Activated gamma-delta T cell treated with anti-CD3 and anti-CD28 coated beads, Interleukin-2, amount 50 U/mL, for 16 hours (primary cell): ENCODE measurements around the gene MYLK.
"Not testable (repeated sequence)": the region's sequence is repeated elsewhere in the genome, so short reads cannot be mapped to it uniquely, and the experiment has no call there.

Experiments used
- DNase-seq: peaks from one replicate; pipeline ENCODE4 v3.0.0-alpha.2; 2020; ENCODE audit warnings: low read depth

MYLK gene

DNA sequence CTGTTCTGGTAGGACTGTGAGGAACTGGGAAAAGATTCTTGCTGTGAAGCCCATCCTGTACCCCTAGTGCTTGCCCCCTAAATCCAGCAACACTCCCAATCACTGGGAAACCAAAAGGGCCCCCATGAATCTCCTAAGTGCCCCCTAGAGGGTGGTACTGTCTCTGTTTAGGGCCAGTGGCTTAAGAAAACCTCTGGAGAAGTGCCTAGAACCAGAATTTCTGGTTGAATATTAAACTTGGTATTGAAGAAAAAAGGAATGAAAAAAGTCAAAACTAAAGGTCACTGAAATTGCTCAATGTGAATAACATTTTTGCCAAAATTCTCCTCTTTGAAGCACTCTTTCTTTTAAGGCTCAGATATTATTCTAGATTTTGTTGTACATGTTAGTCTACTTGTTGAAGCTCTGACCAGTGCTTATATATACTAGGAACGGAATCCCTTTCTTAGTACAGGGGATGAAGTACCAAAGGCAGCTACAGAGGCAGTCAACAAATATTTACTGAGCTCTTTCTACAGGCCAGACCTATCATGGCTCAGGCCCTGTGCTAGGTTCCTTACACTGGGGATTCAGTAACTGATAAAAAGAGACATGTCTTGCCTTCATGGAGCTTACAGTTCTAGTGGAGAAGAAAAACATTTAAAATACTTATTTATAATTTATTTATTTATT lies 138.8 kb downstream of the MYLK start:
- DNase-seq: no peak

DNA sequence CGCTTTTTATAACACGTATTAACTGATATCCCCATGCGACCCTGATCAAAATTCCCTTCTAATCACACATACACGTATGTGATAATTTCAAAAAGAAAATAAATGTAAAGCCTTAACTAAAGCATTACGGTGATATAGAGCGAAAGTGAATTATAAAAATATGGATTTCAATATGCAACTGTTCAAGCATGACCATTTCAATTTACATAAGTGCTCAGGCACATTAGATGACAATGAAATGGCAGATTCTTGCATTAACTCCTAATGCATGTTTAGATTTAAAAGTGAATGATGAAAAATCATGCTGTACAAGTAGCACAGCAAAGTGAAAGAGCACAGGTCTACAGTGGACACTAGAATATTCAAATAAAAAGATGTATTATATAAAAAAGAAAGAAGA lies 140.1 kb downstream of the MYLK start:
- DNase-seq: no peak

DNA sequence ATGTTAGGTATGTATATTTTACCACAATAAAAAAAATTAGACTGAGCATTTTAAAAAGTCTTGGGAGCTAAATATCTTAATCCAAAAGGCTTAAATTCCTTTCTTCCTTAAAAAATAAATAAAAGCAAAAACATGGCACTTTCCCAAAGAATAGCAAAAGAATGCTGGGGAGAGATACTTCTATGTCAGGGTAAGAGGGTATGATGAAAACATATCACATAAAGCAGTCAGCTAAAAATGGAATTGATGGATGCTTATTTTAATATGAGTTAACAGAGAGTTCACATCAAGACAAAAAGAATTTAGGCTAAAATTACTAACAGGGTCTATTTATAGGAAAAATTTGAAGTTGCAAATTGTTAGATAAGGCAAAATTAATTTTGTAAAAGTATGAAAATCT lies 141.0 kb downstream of the MYLK start:
- DNase-seq: no peak

DNA sequence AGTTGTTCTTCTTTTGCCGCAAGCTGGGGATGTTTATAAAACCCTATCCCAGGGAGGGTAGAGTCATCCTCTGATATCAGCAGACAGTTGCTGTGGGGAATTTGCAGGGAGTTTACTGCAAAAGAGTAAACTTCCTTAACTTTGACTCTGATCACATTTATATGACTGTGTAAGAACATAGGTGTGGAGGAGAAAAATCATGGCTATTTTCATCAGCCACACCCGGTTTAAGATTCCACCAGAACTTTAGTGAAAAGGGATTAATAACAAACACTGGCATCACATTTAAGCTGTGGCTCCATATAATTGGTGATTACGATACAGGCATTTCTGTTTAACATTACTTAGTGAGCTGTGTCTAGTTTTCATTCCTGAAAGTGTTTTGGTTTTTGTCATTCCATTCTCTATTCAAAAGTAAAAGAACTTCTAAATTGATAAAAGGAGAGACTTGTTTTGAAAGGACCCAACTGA lies 143.1 kb downstream of the MYLK start:
- DNase-seq: no peak

DNA sequence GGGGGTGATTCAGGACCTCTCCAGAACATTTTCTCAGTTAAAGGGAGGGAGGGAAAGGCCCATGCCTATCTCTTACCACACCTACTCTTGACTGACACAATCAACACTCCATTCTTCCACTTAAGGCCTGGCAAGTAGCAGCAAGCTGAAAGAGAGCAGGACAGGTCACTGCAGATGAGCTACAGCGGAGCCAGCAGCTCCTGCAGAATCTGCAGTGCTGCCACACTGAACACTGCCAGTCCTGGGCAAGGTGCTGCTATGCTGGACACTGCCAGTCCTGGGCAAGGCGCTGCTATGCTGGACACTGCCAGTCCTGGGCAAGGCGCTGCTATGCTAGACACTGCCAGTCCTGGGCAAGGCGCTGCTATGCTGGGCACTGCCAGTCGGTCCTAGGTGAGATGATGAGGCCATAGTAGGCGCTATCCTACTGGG lies 143.7 kb downstream of the MYLK start:
- DNase-seq: no peak

DNA sequence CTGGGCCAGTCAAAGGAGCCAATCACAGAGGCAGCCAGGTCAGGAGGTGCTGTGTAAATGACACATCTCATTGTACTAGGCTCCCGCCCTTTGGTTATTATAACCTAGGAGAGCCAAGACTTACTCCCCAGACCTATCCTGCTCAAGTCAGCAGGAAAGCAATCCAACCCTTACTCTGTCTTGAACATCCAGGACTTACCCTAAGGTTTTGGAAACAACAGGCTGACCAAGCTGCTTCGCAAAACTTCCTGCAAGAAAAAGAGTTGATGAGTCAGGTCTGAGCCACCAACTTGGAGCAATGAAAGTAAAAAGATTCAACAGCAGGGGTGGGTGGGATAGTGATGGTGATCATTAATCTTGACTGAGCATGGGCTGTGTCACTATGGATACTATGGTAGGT lies 144.4 kb downstream of the MYLK start:
- no peak for DNase-seq

DNA sequence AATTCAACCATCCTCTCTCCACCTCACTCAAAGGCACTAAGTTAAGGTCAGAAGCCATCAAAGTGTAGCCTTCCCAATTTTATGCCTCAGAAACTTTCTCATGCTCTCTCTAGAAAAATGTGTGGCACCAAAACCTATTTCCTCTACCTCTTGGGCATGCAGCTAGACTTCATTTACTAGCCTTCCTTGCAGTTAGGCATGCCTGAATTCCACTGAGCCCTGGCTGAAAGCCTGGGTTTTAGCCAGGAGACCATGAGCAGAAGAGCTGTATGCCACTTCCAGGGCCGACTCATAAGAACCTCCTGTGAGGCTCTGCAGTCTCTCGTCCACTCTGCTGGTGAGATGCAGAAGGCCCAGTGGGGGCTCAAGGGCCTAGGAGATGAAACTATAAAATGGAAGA lies 145.0 kb downstream of the MYLK start:
- no peak for DNase-seq

DNA sequence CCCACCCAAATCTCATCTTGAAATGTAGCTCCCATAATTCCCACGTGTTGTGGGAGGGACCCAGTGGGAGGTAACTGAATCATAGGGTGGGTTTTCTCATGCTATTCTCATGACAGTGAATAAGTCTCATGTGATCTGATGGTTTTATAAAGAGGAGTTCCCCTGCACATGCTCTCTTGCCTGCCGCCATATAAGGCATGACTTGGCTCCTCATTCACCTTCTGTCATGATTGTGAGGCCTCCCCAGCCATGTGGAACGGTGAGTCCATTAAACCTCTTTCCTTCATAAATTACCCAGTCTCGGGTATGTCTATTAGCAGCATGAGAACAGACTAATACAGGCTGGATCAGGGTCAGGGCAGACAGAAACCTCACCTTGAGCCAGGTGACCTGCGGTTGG lies 145.6 kb downstream of the MYLK start:
- DNase-seq: not testable (repeated sequence)

DNA sequence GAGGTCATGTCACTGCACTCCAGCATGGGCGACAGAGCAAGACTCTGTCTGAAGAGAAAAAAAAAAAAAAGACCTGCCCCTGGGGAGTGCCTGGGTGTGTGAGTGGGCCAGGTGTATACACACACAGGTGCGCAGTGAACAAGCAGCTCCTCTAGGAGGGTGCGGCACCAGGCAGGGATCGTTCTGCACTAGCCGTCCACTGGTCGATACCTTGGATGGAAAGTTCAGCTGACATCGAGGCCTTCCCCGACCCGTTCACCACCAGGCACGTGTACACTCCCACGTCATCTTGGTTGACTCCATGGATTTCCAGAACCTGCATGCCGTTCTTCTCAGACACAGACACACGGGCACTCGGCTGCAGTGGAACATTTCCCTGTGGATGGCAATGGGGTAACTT lies 147.0 kb downstream of the MYLK start:
- DNase-seq: no peak

DNA sequence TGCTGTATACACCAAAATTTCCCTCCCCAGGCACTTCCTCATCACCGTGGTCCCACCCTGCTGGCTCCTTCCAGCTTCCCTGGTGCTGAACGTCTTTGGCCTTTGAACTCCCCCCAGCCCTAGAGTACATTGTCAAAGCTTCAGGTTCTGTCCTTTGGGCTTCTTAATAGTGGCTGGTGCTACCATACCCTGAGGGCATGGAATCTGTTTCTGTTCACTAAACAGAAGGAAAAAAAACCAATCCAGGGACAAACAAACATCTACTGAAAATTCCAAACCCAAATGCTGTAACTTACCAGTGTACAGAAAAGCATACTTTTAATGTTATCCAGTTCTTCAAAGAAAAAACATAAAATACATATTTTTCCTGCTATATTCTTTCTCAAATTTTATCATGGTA lies 148.7 kb downstream of the MYLK start:
- no peak for DNase-seq

DNA sequence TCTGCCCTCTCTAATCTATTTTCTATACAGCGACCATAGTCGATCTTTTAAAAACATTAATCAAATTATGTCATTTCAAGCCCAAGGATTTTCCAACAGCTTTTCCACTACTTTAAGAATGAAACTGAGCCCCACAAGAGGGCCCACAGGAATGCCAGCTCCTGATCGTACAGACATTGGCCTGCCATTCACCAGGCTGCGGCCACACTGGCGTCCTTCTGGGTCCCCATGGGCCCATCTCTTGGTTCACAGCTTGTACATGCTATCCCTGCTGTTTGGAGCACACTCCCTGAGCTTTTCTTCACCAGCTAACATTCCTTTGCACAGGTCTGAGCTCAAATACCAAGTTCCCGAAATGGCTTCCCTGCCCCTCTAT lies 149.6 kb downstream of the MYLK start:
- DNase-seq: no peak

DNA sequence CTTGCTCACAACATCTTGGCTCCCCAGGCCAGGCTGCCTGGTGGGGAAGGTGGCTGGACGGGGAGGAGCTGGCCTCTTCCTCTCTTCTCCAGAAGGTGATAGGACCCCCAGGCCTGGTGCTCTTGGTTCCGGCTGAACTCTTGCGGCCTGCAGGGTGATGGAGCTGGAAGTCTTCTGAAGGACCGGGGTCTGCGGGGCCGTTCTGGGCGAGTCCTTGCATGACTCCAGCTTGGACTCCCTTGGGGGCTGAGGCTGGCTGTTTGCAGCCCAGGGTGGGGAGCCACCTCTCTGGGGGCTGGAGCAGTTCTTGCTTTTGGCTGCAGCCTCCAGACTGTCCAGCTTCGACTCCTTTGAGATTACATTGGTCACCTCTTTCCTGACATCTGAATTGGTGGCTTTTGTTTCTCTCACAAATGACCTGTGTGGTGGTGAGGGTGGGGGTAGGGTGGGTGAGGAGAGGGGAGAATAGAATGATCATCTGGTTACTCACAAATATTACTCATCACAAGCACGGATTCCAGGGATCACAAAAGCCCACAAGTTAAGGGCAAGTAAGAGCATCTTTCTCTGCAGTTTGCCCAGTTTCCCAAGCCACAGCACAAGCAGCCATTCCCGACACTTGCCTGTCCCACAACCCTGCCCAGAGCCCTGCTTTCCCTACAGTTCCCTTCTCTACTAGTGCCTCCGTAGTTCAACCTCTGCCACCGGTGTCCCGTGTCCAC lies 150.2 kb downstream of the MYLK start:
- no peak for DNase-seq

DNA sequence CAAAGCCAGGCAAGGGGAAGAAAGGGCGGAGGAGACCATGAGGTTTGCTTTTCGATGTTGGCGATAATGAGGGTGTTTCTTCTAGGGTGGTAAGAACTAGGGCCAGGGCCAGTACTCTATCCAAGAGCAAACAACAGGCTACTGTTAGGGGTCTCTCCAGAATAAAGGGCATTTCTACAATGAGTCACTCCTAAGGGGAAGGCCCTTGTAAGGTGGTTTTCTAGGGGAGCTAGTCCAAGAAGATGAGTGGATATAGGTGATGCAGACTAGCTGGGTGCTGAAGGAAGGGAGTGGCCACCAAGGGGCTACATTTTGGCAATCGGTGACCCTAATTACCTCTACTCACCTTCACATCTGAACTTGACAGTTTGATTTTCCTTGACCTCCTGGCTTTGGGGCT lies 150.8 kb downstream of the MYLK start:
- DNase-seq: no peak

DNA sequence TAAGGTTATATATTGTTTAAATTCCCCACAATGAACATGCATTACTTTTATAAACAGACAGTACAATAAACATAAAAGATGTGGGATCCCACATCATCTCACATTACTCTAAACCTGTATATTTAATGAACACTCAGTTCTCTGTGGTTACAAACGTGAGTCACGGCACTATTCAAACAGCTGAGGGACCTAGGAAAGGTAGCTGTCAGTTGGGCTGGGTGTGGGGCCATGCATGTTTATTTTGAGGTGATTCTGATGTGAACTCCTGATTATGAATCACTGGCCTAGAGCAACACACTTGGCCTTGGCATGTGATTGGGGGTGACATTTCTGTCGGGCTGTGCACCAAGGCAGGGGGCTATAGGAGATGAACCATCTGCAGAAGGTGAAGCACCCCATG lies 151.7 kb downstream of the MYLK start:
- no peak for DNase-seq

DNA sequence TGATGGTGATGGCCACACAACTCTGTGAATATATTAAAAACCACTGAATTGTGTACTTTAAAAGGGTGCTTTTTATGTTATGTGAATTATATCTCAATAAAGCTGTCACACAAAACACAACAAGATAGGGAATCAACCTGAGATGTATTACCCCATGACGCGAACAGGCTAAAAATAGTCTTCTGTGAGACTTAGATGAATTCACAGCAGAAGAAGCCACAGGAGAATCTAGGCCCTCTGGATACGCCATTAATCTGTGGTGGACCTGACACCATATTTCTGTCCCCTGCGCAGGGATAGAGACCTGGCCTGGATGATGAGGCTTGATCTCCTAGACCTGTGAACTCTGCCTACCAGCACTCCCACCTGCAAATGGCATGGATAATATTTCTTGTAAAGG lies 153.3 kb downstream of the MYLK start:
- no peak for DNase-seq

DNA sequence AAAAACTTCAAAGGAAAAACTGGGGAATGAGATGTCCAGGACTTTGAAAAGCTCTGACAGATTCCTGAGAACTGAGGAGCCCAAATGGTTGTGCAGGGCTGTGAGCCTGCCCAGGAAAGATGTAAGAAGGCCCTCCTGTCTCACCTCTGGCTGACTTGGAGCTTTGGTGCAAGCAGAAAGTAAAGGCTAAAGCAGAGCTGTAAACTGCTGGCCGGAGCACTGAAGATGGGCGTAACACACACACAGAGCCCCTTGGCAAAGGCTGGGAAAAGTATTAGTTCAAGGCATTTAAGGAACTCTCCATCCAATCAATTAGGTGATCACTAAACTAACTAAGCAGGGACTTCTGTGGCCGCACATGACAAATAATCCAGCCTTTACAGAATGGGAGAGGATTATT lies 155.1 kb downstream of the MYLK start:
- DNase-seq: no peak

DNA sequence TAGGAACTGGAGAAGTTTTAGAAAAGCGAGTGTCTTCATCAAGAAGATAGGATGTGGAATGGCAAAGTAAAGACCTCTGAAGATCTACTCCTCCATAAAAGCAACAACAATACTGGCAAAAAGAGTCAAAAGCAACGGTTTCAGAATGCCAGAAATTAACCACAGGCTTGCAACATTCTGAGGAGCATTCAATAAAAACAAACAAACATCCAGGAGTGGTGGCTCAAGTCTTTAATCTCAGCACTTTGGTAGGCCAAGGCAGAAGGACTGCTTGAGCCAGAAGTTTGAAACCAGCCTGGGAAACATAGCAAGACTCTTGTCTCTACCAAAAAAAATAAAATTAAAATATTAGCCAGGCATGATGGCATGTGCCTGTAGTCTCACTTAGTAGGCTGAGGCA lies 156.1 kb downstream of the MYLK start:
- DNase-seq: no peak

DNA sequence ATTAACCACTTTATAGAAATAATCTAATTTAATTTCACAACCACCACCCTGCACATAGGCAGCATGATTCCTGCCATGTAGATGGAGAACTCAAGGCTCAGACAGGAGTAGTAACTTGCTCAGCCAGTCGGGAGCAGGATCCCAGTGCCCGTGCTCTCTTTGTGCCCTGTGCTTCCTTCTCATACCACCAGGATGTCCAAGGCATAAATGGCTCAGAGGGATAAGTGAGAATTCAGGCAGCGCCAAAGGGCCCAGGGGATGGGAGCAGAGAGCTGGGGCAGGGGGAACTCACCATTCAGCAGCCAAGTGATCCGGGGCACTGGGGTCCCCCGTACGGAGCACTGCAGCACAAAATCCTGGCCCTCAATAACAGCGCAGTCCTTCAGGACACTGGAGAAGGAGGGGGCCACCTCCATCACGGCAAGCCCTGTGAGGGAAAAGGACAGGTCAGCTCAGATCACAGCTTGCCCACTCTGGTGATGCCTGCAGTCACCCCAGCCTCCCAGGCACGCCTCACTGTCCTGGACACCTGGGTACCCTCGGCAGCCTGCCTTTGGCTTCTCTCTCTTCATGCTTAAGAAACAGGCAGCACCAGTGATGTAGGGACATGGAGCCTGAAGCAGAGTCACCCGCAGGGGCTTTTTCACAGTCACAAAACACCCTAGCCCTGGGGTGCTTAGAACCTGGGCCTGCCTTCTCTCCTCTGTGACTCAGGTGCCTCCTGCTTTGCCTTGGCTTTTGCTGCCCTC lies 158.3 kb downstream of the MYLK start:
- DNase-seq: no peak

DNA sequence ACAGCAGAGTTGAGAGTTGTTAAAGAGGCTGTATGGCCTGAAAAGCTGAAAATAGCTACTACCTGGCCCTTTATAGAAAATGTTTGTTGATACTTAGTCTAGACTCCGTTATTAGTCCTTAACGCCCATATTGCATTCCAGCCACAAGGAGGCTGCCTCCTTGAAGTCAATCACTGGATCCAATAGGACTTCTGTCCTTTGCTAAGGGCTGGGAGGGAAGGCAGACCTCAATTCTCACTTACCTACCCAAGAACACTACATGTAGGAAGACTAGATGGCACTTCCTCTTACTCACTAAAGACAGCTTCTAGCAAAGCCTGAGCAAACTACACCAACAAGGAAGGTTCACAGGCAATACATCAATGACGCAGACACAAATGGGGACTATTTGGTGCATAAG lies 159.8 kb downstream of the MYLK start:
- no peak for DNase-seq

DNA sequence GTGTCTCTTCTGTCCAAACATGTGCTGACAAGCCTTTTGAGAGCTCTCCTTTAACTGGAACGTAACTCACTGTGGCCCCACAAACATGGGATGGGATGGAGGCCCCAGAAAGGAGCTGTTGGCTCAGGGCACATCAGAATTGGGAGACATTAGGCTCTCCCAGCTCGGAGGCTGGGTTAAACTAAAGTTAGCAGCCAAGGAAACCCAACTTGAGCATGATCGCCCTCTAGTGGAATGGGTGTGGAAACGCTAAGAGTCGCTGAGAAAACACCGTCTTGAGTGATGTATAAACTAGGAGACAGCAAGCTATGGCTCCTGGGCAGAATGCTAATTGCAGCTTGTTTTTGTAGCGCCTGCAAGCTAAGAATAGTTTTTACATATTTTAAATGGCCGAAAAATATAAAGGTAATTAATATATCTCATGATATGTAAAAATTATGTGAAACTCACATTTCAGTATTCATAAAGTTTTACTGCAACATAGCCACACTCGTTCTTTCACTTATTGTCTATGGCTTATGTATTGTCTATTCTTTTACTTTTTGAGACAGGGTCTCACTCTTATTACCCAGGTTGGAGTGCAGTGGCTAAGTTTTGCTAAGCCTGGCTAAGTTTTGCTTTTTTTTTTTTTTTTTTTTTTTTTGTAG lies 160.5 kb downstream of the MYLK start:
- peak; percentile 12 for DNase-seq

DNA sequence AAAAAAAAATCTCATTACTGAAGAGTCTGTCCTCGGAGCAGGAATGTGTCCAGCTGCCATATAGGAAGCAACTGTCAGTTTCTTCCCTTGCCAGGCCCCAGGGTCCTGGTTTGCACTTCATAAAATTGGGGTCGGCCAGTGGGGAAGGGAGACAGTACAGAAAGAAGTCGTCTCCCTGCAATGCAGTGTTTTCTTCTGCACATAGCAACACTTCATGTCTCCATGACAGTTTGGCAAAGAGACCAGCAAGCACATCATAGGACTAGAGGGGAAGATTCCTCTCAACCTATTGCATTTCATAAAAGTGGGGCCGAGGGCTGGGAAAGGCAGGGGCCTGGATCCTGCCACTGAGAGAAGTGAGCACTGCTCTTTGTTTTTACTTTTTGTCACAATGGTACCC lies 161.1 kb downstream of the MYLK start:
- no peak for DNase-seq

DNA sequence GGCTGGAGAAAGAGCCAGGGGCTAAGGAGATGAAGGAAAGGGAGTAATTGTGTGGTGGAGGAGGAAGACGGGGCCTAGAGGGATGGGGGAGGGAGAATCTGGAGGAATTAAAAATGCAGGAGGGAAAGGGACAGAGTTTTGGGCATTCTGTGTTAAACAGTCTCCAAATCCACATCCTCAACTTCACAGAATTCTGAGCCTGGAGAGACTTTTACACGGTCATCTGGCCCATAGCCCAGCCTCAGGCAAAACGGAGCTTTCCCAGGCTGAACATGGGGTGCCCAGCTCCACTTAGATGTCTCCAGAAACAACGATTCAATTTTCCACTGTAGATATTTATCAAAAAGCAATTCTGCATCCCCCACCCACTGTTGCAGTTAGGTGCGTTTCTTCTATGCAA lies 161.7 kb downstream of the MYLK start:
- no peak for DNase-seq

DNA sequence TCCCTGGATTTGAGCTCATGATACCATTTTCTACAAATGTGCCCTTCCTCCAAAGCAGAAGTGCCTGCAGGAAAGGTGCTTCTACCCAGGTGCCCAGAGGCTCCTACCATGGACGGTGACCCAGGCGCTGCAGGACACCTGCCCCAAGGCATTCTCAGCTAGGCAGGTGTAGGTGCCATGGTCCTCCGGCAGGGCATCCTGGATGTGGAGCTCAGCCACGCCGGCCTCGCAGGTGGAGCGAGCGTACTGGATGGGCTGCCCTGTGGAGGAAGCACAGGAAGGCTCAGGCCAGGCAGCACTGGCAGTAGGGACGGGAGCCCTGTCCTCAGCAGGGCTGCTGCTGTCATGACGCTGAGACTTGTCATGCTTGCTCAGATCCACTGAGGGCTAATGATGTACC lies 162.1 kb downstream of the MYLK start:
- no peak for DNase-seq
